Cerebellar cortex (tissue), 1 donor: ENCODE measurements around the gene NAP1L2.
"Not testable (repeated sequence)": the region's sequence is repeated elsewhere in the genome, so short reads cannot be mapped to it uniquely, and the experiment has no call there.

ENCODE experiments used
- DNase-seq: peaks from one replicate; pipeline ENCODE4 v3.0.0-alpha.2; 2015; ENCODE audit warnings: low spot score

Gene NAP1L2

DNA sequence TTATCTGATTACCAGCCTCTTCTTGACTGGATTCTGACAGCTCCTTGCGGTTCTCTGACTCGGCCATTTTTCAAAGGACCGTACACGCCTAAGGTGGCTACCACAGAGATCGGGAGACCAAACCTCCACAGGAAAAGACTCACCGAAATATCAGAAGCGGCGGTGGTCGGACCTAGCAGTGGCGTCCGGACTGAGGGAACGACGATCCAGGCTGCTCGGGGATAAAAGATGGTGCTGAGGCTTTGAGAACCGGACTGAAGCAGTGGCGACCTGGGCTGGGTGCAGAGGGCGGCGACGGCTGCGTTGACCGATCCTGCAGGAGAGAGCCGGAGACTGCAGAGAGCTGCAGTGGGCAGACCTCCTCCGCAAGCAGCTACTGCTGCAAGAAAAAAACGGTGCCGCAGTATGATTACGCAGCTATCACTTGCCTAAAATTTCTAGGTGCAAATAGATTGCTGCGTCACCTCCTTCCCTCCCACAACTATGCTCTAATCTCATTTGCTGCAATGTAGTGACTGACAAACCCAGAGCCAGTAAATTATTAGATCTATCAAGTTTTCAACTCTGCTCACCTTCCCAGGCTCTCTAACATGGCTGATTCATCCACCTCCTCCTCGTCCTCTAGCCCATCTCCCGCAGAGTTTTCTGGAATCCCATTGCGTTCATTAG is at the start of gene NAP1L2:
TSS of gene NAP1L2 (minus strand) at position 426 of the 669 bp plus-strand sequence. CDS start at position 67, 359 bp downstream.
- DNase-seq = peak; percentile 94

GRCh38 chrX:73262991-73263390 is 48.3 kb upstream of the NAP1L2 start:
- peak; percentile 52 for DNase-seq

DNA sequence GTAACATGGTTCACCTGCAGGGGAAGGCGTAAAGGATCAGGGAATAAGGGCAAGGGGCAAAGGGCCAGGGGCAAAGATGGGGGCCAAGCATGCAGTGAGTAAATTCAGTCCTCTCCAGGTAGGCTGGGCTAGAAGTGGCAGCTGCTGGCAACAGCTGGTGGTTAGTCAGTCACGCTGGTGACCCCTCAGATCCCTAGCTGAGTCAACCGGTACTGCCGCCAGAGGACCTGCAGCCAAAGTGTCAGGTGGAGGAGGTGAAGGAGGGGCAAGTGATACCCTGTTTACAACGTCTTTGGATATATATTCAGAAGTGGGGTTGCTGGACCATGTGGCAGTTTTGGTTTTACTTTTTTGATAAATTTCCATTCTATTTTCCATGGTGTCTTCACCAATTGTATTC is 24.6 kb upstream of the NAP1L2 start:
- no peak for DNase-seq

DNA sequence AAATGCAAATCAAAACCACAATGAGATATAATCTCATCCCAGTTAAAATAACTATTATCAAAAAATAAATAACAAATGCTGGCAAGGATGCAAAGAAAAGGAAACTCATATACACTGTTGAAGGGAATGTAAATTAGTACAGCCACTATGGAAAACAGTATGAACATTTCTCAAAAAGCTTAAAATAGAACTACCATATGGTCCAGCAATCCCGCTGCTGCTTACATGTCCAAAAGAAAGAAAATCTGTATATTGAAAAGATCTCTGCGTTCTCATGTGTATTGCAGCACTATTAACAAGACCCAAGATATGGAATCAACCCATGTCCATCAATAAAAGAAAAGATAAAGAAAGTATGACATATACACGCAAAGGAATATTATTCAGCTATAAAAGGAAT is 3.0 kb upstream of the NAP1L2 start:
- DNase-seq = peak; percentile 49

- DNase-seq = peak; percentile 28
Measured at GRCh38 chrX:73215246-73215645, 595 bp upstream of the NAP1L2 start.

GRCh38 chrX:73213734-73214425 is 771 bp downstream of the NAP1L2 start:
- DNase-seq = peak; percentile 10

GRCh38 chrX:73206366-73206765 is 8.3 kb downstream of the NAP1L2 start:
- no peak for DNase-seq

DNA sequence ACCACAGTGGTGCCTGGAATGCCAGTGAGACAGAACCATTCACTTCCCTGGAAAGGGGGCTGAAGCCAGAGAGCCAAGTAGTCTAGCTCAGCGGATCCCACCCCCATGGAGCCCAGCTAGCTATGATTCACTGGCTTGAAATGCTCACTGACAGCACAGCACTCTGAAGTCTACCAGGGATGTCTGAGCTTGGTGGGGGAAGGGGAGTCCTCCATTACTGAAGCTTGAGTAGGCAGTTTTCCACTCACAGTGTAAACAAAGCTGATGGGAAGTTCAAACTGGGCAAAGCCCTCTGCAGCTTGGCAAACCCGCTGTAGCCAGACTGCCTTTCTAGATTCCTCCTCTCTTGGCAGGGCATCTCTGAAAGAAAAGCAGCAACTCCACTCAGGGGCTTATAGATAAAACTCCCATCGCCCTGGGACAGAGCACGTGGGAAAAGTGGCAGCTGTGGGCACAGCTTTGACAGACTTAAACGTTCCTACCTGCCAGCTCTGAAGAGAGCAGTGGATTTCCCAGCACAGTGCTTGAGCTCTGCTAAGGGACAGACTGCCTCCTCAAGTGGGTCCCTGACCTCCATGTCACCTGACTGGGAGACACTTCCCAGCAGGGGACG is 32.0 kb downstream of the NAP1L2 start:
- no peak for DNase-seq

DNA sequence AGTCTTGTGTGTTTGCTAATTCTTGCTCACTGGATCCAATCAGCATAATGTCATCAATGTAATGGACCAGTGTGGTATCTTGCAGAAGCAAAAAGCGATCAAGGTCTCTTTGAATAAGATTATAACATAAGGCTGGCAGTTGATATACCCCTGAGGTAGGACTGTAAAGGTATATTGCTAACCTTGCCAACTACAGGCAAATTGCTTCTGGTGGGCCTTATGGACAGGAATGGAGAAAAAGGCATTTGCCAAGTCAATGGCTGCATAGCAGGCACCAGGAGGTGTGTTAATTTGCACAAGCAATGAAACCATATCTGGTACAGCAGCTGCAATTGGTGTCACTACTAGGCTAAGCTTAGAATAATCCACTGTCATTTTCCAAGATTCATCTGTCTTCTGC is 45.7 kb downstream of the NAP1L2 start:
- not testable (repeated sequence) for DNase-seq
